ENCODE measurements around the gene USP34. TPM values are rescaled to one million over a fixed set of nuclear protein-coding genes. Genes with fewer than 3 reads are reported as not detected.
"Not testable (repeated sequence)": the region's sequence is repeated elsewhere in the genome, so short reads cannot be mapped to it uniquely, and the experiment has no call there.

Gene USP34
- total RNA-seq, 1 donor from 2014 or later = 39.8 TPM

DNA sequence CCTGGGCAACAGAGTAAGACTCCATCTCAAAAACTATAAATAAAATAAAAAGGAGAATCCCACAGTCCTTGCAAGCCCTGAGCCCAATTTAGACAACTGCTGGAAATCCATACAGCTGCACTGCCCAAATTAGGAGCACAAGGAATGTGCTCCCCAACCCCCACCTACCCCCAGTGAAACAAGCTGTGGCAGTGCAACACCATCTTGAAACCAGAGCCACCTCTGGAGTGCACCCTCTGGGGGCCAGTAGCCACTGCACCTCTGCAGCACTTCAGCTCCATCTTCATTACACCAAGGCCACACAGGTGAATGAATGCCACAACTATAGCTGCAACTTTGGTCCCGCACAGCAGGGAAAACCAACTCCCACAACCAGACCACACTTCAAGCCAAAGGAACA is 37.3 kb downstream of the USP34 start:
- ATAC-seq = peak; percentile 20
- intact Hi-C loops (cut with micrococcal nuclease) = no loop called here
- DNase-seq = no peak

DNA sequence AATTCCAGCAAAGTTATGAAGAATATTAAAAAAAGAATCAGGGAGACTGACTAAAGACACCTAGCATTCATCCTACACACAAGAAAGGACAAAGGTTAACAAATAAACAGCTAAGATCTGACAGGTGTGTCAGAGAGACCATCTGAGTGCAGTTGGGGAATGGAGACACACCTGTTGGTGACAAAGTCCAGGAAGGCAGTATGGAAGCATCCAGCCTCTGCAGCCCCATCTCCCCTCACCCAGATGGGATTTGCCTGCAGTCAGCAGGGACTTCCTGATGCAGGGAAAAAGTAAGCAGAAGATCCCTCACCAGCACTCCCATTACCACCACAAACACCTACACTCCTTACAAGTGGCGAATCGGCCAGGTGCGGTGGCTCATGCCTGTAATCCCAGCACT is 37.9 kb downstream of the USP34 start:
- DNase-seq (no peak), ATAC-seq (no peak)
- intact Hi-C loops (cut with micrococcal nuclease) = no loop called here

DNA sequence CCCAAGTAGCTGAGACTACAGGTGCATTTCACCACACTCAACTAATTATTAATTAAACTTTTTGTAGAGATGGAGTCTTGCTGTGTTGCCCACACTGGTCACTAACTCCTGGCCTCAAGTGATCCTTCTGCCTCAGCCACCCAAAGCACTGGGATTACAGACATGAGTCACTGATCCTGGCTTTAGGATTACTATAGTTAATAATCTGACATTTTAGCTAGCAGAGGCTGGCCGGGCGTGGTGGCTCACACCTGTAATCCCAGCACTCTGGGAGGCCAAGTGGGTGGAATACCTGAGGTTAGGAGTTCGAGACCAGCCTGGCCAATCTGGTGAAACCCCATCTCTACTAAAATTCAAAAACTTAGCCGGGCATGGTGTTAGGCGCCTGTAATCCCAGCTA is 39.5 kb downstream of the USP34 start:
- no peak for ATAC-seq
- intact Hi-C loops (cut with micrococcal nuclease) = no loop called here
- no peak for DNase-seq

DNA sequence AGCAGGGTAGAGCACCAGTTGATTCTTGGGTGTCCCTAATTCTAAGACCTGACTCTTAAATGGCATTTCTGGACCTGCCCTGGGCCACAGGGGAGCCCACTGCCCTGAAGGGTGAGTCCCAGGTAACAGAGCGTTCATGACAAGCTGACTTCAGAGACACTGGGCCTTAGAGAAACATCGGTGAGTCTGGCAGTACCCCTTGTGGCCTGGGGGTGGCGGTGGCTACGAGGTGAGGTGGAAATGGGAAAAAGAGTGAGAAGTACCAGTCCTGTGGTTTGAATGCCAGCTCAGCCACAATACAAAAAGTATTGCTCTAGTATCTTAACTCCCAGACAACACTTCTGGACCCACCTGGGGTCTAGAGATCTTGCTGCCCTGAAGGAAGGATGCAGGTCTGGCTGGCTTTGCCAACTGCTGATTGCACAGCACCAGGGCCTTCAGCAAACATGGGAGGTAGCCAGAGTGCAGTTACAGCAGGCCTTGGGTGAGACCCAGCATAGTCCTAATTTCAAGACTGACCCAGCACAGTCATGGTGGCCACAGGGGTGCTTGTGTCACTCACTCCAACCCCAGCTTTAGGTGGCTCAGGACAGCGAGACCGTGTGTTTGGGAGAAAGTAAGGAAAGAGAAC is 44.5 kb downstream of the USP34 start:
- ATAC-seq (peak; percentile 47), DNase-seq (peak; percentile 43)
- intact Hi-C loops (cut with micrococcal nuclease) = no loop called here

DNA sequence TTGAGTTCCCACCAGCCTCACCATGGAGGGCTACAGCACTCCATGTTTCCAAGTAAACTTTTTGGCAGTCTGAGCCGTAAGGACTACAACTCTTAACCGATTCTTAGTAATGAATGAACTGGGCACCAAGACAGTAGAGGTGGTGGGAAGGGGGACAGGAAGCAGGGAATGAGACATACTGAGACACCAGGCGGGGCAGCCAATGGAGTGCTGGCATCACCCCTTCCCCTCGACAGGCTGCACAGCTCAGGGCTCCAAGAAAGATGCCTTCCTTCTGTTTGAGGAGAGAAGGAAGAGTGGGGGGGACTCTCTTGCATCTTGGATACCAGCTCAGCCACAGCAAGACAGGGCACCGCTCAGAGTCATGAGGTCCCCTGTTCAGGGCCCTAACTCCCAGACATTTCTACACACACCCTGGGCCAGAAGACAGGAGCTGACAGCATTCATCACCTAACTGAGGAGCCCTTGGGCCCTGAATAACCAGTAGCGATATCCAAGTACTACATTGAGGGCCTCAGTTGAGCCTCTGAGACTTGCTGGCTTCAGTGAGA is 45.2 kb downstream of the USP34 start:
- ATAC-seq (peak; percentile 8), DNase-seq (no peak)
- intact Hi-C loops (cut with micrococcal nuclease) = no loop called here

DNA sequence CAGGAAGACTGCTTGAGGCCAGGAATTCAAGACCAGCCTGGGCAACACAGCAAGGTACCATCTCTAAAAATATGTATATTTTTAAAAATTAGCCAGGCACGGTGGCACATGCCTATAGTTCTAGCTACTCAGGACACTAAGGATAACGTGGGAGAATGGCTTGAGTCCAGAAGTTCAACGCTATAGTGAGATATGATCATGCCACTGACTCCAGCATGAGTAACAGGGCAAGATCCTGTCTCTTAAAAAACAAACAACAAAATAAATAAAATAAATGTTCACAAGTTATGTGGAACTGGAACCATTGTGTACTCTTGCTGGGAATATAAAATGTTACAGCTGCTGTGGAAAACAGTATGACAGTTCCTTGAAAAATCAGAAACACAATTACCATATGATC is 47.2 kb downstream of the USP34 start:
- DNase-seq (no peak), ATAC-seq (no peak)
- intact Hi-C loops (cut with micrococcal nuclease) = no loop called here

DNA sequence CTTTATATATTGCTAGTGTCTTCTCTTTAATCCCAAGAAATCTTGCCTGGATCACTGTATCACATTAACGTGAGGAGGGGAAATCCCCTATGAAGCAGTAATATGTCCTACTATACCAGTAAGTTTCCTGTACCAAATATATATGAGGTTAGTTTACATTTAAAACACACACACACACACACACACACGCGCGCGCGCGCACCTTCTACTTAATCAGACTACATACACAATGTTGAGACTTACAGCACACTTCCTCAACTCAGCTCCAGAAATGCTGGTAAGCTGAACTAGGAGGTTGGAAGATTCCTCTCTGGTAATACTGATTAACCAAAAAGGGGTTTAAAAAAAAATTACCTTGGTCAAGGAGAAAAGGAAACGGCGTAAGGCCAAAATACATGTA is 49.3 kb downstream of the USP34 start:
- intact Hi-C loops (cut with micrococcal nuclease) = no loop called here
- no peak for ATAC-seq

DNA sequence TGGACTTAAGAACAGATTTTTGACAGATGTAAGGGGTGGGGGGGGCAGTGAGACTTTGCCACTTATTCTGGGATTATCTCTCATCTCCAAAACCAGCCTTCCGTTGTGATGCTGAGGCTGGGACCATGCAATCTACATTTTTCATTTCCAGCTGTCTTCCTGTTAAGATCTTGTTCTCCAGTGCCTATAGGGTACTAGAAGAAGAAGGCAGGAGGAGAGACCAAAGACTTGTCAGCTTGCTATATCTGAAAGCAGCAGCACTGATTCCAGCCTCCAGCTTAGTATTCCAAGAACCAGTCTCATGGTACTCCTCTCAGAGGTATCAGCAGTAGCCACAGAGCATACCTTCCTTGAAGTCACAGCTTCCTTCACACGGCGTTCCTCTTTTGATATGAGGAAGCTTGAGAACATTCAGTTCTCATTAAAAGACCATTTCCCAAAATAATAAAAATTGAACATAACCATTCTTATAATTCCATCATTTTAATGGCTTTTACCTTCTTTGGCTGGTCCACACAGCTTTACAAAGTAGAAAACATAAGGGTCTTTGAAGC is 49.8 kb downstream of the USP34 start:
- peak; percentile 26 for ATAC-seq

More for the DNA sequence above, 49.3 kb downstream of the USP34 start:
- no peak for DNase-seq

DNA sequence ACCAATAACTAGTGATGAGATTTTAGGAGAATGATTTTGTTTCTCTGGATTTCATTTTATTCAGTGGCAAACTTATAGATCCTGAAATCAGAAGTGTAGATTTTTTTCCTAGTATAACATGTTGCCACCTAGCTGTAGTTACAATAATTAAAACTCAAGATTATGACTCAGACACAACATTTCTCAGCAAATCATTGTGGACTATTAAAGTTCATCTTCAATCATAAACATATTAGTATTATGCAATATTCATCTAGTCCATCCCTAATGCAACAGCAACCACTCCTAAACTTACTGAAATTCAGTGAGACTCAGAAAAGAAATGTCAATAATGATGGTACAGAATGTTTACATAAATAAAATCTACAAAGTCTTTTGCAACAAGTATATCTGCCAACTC is 51.3 kb downstream of the USP34 start:
- no peak for DNase-seq
- ATAC-seq = no peak
- intact Hi-C loops (cut with micrococcal nuclease) = no loop called here

More for the DNA sequence above, 49.8 kb downstream of the USP34 start:
- DNase-seq = no peak
- intact Hi-C loops (cut with micrococcal nuclease) = no loop called here

DNA sequence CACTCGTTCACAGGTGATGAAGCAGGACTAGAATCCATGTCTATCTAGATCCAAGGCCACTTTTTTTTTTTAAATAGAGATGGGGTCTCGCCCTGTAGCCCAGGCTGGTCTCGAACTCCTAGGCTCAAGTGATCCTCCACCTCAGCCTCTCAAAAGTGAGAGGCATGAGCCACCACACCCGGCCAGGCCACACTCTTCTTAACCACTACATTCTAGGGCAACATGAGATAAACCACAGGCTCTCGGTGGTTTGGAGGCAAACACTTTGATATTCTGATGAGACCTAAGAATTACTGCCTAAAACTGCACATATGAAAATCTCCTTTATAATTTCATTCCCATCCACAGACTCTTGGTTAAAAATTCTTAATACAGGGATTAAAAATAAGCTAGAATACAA is 51.8 kb downstream of the USP34 start:
- no peak for ATAC-seq
- intact Hi-C loops (cut with micrococcal nuclease) = no loop called here
- no peak for DNase-seq

DNA sequence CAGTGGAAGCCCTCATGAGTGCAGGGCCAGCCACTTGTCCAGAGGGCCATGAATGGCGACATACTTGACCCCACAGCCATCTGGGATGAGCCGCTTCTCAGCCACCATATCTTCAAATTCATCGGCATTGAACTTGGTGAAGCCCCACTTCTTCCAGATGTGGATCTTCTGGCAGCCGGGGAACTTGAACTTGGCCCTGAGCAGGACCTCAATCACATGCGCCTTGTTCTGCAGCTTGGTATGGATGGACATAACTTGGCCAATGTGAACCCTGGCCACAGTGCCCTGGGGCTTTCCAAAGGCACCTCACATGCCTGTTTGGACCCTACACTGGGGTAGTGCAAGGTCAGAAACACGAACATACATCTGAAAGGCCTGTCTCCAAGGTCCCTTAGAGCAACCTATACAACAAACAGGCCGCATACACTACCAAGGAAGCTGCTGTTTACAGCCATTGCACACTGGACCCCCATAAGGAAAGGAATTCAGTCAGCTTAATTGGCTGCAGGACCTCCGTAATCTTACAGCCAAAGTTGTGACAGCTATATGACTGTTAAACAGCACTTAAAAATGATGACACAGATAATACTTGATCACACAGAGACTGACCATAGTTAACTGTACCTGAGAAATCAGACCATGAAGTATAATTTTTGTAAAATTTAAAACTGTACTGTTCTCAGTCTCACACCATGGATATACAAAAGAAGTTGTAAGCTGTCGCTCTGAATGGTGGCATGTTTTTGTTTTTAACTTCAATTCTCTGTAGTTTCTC is 53.8 kb downstream of the USP34 start:
- ATAC-seq (no peak), DNase-seq (no peak)
- intact Hi-C loops (cut with micrococcal nuclease) = no loop called here

DNA sequence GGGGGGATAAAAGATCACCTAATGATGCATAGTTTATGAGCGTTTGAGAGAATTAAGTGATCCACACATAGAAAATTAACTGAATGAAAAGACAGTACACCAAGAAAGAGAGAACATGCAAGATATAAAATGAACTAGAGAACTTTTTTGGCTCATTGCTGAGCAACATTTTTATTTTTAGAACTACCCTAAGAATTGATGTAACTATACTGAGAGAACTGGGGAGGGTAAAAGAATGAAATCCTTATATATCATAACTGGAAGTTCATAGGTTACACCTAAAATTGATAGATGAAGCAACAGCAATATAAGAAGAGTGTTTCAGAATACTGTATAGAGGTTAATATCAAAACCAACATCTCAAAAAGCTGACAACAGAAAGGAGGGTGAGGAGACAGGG is 55.6 kb downstream of the USP34 start:
- no peak for DNase-seq
- ATAC-seq = no peak
- intact Hi-C loops (cut with micrococcal nuclease) = no loop called here

DNA sequence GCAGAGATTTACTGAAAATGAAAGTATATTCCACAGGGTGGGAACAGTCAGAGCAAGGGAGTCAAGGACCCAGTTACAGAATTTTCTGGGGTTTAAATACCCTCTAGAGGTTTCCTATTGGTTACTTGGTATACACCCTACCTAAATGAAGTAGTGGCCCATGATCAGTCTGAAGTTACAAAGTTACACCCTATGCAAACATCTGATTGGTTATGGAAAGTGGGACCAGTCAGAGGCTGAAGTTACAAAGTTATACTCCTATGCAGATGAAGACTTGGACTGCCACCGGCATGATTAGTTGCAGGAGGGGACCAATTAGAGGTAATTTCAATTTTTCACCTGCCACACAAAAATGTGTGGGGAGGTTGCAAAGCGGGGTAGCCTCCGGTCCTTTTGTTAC is 56.2 kb downstream of the USP34 start:
- intact Hi-C loops (cut with micrococcal nuclease) = no loop called here
- no peak for ATAC-seq
- no peak for DNase-seq

DNA sequence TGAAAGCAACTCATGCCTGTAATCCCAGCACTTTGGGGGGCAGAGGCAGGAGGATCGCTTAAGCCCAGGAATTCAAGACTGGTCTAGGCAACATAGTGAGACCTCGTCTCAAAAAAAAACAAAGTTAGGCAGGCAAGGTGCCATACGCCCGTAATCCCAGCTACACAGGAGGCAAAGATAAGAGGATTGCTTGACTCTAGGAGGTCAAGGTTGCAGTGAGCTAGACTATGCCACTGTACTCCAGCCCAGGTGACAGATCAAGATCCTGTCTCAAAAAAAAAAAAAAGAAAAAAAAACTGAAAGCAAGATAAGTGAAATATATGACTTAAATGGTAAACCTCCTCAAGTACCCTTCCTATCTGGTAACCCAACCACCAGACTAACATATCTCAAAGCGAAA is 59.8 kb downstream of the USP34 start:
- DNase-seq = no peak
- ATAC-seq = peak; percentile 47
- intact Hi-C loops (cut with micrococcal nuclease) = no loop called here

DNA sequence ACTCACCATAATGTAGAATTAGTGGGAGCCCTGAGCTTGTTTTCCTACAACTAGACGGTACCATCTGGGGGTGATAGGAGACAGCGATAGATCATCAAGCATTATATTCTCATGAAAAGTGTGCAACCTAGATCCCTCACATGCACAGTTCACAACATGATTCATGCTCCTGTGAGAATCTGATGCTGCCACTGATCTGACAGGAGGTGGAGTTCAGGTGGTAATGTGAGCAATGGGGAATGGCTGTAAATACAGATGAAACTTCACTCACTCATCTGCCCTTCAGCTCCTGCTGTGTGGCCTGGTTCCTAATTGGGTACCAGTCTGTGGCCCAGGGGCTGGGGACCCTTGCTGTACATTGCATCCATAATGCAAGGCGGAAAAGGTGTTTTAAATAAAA is 60.7 kb downstream of the USP34 start:
- DNase-seq (no peak), ATAC-seq (no peak)
- intact Hi-C loops (cut with micrococcal nuclease) = no loop called here

DNA sequence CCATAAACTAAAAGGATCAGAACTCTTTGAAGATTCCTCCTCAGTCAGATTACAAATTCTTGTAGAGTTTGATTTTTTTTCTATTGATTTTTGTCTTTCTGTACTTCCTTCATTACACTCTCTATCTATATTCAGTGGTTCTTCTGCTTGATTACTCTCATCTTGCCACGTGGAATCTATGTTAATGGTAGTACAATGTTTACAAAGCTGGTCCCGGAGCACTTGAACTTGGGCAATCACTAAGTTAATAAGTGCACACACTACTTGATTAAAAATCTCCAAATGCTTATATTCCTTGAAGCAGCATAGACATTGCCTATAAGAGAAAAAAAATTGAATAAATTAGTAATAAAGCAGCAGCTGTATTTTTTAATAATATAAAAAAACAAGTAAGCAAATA is 65.1 kb downstream of the USP34 start:
- ATAC-seq (no peak), DNase-seq (no peak)
- intact Hi-C loops (cut with micrococcal nuclease) = no loop called here

DNA sequence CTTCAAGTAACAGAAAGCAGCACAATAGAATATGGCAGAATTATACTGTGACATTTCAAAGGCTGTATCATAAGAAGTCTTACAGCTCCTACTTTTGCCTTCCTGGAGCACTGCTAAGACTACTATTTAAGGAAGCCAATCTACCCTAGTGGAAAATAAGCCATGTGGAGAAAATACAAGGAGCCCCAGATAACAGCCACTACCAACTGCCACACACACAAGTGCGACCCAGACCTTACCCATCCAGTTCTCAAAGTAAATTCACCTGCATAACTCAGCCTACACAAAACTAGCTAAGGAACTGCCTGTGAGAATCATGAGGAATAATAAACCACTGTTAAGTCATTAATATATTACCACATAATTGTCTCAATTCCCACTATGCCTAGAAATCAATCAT is 66.4 kb downstream of the USP34 start:
- no peak for ATAC-seq
- no peak for DNase-seq

DNA sequence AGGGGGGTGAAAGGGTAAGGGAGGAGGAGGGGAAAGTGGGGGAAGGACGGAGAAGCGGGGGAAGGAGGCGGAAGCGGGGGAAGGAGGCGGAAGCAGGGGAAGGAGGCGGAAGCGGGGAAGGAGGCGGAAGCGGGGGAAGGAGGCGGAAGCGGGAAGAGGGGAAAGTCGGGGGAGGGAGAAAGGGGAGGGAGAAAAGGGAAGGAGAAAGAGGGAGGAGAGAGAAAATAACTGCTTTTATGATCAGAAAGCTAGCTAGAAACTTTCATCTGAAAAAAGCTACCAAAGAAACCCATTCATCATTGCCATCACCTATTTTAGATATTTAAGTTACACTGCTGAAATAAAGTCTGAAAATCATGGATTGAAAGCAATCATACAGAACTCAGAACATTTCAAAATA is 72.5 kb downstream of the USP34 start:
- DNase-seq = no peak
- no peak for ATAC-seq
- intact Hi-C loops (cut with micrococcal nuclease) = no loop called here

More for the DNA sequence above, 66.4 kb downstream of the USP34 start:
- intact Hi-C loops (cut with micrococcal nuclease) = no loop called here

DNA sequence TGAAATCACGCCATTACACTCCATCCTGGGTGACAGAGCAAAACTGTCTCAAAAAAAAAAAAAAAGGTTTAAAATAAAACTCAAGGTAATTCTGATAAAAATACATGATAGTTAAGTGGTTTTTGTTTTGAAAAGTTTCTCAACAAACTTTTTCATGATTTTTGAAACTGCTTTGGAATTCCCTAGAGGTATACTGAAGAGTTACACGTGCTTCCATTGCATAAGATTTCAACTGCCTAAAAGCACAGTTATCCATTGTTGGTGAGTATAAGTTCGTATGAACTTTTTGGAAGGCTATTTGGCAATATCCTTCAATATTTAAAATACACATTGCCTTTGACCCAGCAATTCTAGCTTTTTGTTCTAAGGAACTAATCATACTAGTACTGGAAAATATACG is 74.9 kb downstream of the USP34 start:
- no peak for ATAC-seq
- intact Hi-C loops (cut with micrococcal nuclease) = no loop called here

DNA sequence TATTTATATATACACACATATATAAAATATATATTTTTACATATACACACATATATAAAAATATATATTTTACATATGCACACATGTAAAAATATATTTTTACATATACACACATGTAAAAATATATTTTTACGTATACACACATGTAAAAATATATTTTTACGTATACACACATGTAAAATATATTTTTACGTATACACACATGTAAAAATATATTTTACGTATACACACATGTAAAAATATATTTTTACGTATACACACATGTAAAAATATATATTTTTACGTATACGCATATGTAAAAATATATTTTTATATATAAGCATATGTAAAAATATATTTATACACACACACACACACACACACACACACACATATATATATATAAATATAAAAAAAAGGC is 83.3 kb downstream of the USP34 start:
- ATAC-seq; intact Hi-C loops (cut with micrococcal nuclease); DNase-seq: not testable (repeated sequence)

More for the DNA sequence above, 74.9 kb downstream of the USP34 start:
- DNase-seq = no peak

DNA sequence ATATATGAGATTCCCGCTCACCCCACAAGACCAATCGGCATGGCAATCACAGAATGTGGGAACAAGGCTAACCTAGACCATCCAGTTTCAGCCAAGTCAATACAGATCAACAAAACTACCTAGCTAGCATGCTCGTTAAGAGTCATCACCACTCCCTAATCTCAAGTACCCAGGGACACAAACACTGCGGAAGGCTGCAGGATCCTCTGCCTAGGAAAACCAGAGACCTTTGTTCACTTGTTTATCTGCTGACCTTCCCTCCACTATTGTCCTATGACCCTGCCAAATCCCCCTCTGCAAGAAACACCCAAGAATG is 90.0 kb downstream of the USP34 start:
- ATAC-seq = peak; percentile 68
- intact Hi-C loops (cut with micrococcal nuclease) = not testable (repeated sequence)

More for the DNA sequence above, 90.0 kb downstream of the USP34 start:
- not testable (repeated sequence) for DNase-seq

Data from left ventricle myocardium superior (tissue), 1 donor.